Muscle of leg (tissue), 11 donors: Measurements from ENCODE around the gene CARMIL1. TPM values are rescaled to one million over a fixed set of nuclear protein-coding genes. Genes with fewer than 3 reads are reported as not detected.
"Not testable (repeated sequence)": the region's sequence is repeated elsewhere in the genome, so short reads cannot be mapped to it uniquely, and the experiment has no call there.

Source experiments
- DNase-seq: peaks from one replicate; pipeline ENCODE4 v3.0.0; 2013
- H3K27ac ChIP-seq: one replicate; pipeline ENCODE4 v1.5.1; 2013; ENCODE audit warnings: mild to moderate bottlenecking, low read length, control low read depth
- H3K27me3 ChIP-seq: one replicate; pipeline ENCODE4 v1.6.1; 2013; ENCODE audit warnings: low read length; ENCODE audit not compliant: control insufficient read depth, insufficient read depth
- H3K36me3 ChIP-seq: one replicate; pipeline ENCODE4 v1.6.1; 2013; ENCODE audit warnings: low read length; ENCODE audit not compliant: control insufficient read depth, insufficient read depth
- H3K4me1 ChIP-seq: one replicate; pipeline ENCODE4 v1.6.1; 2013; ENCODE audit warnings: low read length; ENCODE audit not compliant: control insufficient read depth, insufficient read depth
- H3K4me3 ChIP-seq: one replicate; pipeline ENCODE4 v1.5.1; 2013; ENCODE audit warnings: low read length, control low read depth
- H3K9me3 ChIP-seq: replicated peaks from 2 replicates; pipeline ENCODE4 v1.6.1; 2013; ENCODE audit warnings: low read depth, low read length; ENCODE audit not compliant: control insufficient read depth
- WGBS: methylation state at CpG from one replicate; pipeline ENCODE4 v1.1.5; 2013; ENCODE audit warnings: missing lambda C conversion rate; ENCODE audit not compliant: insufficient coverage; 5-methylcytosine and 5-hydroxymethylcytosine counted together
- polyA plus RNA-seq, 8 donors: library from polyadenylated mRNA; unstranded; fragments of 120-200 nt; gene quantifications; one replicate each; pipeline versions ENCODE4 v1.2.1 to v1.2.3, GENCODE V29; 2013; ENCODE audit warnings: inconsistent platforms in 1 of 8, low replicate concordance in 1 of 8; ENCODE audit not compliant: insufficient read length in 8 of 8, insufficient read depth in 1 of 8
- total RNA-seq: library from RNA; stranded (reverse); fragments of 120-200 nt; gene quantifications from one replicate; pipeline ENCODE4 v1.2.4, GENCODE V29; 2013

Gene CARMIL1
- total and polyA plus RNA-seq, 9 donors, result 3.1 to 6.4 (median 3.6) TPM

DNA sequence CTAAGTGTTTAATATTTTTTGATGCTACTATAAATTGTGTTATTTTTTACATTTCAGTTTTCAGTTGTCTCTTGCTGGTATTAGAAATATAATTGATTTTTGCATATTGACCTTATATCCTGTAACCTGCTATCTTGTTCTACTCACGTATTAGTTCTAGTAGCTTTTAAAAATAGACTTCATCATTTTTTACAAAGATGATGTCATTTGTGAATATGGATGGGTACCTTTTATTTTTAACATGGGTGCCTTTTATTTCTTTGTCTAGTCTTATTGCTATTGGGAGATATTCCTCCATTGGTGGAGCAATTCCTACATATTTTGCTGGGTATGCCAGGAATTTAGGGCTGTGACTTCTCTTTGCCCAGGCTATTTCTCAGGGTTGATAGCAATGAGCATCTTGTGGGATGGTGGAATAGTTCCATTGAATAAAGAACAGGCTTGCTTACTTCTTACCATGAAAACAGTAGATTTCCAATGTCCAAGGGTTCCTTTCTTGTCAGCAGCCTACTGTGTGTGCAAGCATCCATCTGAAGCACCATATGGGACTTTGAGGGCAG is 149.7 kb downstream of the CARMIL1 start:
- DNase-seq, result no peak
- no peak overlapping the region for H3K4me3 ChIP-seq
- no peaks in the 10 kb centered on the region for H3K36me3 ChIP-seq
- no CpG with 5 or more reads among the region's 1 CpG for WGBS
- H3K4me1 ChIP-seq, result no peaks in the 10 kb centered on the region
- H3K27ac ChIP-seq, result no peak overlapping the region
- H3K9me3 ChIP-seq, result no peaks in the 10 kb centered on the region
- H3K27me3 ChIP-seq, result no peaks in the 10 kb centered on the region

- DNase-seq, result no peak
- Histone ChIP-seq H3K27ac (no peak overlapping the region), H3K4me1 (no peaks in the 10 kb centered on the region), H3K36me3 (no peaks in the 10 kb centered on the region), H3K4me3 (no peak overlapping the region), H3K27me3 (no peaks in the 10 kb centered on the region), H3K9me3 (no peaks in the 10 kb centered on the region)
- WGBS, result 70% methylated on average over 4 of the region's 7 CpGs
Observed at GRCh38 chr6:25431306-25431974, 152.3 kb downstream of the CARMIL1 start.

- Histone ChIP-seq H3K27me3 (no peaks in the 10 kb centered on the region), H3K27ac (no peak overlapping the region), H3K9me3 (no peaks in the 10 kb centered on the region), H3K4me3 (no peak overlapping the region), H3K36me3 (no peaks in the 10 kb centered on the region), H3K4me1 (no peaks in the 10 kb centered on the region)
- no CpG with 5 or more reads among the region's 3 CpGs for WGBS
- DNase-seq, result no peak
Observed at GRCh38 chr6:25431975-25432307, 152.8 kb downstream of the CARMIL1 start.

DNA sequence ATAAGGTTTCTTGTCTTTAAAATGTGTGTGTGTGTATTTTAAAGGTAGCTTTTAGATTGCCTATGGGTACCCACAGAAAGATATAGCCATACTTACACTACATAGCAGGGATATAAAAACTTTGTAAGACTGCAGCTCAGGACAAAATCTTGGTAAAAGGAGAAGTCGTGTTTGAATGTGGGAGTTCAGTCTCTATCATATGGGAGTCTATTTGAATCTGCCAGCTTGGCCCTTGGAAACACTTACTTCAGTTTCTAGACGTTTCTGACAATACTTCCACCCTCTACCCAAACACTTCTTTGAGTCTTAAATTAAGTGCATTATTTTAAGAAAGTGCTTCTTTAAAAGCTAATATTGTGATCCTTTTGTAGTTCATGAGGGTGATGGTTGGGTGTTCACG is 155.7 kb downstream of the CARMIL1 start:
- WGBS, result no CpG with 5 or more reads among the region's 3 CpGs
- no peaks in the 10 kb centered on the region for H3K4me1 ChIP-seq

DNA sequence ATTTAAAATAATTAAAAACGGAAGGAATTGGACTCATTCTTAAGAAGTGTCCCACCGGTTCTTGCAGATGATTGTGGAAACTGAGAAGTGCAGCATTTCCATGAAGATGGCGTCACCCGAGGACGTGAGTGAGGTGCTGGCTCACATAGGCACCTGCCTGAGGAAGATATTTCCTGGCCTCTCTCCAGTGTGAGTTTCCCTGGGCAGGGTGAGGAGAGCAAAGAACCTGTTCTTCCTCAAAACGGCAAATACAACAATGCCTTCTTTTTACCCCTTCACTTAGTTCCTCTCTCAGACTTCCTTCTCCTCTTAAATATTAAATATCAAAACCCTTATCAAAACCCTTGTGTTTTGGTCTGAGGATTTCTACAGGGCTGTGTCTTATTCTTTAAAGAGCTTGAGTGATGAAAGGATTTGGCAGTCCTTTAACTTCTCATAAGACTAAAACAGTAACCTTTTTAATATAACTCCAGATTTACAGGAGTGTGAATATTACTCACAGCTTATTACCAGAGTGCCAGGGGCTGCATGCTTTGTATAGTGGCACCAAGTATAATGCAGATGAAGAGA is 156.3 kb downstream of the CARMIL1 start:
- no peak for DNase-seq
- Histone ChIP-seq H3K4me3 (no peak overlapping the region), H3K9me3 (no peaks in the 10 kb centered on the region), H3K36me3 (no peaks in the 10 kb centered on the region), H3K4me1 (no peaks in the 10 kb centered on the region), H3K27ac (no peak overlapping the region), H3K27me3 (no peaks in the 10 kb centered on the region)
- 85% methylated on average over 4 of the region's 6 CpGs for WGBS

More for the DNA sequence above, 155.7 kb downstream of the CARMIL1 start:
- DNase-seq, result no peak
- no peak overlapping the region for H3K4me3 ChIP-seq
- no peaks in the 10 kb centered on the region for H3K27me3 ChIP-seq
- no peak overlapping the region for H3K27ac ChIP-seq
- H3K9me3 ChIP-seq, result no peaks in the 10 kb centered on the region
- no peaks in the 10 kb centered on the region for H3K36me3 ChIP-seq

DNA sequence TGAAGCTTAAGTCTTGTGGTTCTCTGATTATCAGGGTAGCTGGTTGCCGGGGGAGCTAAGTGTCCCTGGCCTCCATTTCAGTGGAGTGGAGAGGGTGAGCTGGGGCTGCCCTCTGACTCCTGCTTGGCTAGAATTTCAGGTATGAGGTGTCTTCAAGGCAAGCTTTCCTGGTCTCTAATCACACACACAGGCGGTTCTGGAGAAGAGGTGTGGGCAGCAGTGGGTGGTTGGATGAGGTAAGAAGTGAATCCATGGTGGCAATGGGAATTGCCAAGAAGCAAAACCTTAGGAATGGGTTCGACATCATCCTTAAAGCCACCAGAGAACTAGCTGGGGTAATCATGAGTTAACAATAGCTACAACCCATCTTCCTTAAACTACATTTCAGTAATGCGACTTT is 157.6 kb downstream of the CARMIL1 start:
- Histone ChIP-seq H3K9me3 (no peaks in the 10 kb centered on the region), H3K27ac (no peak overlapping the region), H3K27me3 (no peaks in the 10 kb centered on the region), H3K36me3 (no peaks in the 10 kb centered on the region), H3K4me3 (no peak overlapping the region), H3K4me1 (no peaks in the 10 kb centered on the region)
- DNase-seq, result no peak
- WGBS, result no CpG with 5 or more reads among the region's 4 CpGs

GRCh38 chr6:25439368-25439767 is 160.2 kb downstream of the CARMIL1 start:
- no peaks in the 10 kb centered on the region for H3K9me3 ChIP-seq
- no peak for DNase-seq
- H3K36me3 ChIP-seq, result no peaks in the 10 kb centered on the region
- 74% methylated on average over 1 of the region's 1 CpG for WGBS
- H3K27ac ChIP-seq, result no peak overlapping the region
- no peaks in the 10 kb centered on the region for H3K27me3 ChIP-seq
- no peaks in the 10 kb centered on the region for H3K4me1 ChIP-seq
- H3K4me3 ChIP-seq, result no peak overlapping the region

DNA sequence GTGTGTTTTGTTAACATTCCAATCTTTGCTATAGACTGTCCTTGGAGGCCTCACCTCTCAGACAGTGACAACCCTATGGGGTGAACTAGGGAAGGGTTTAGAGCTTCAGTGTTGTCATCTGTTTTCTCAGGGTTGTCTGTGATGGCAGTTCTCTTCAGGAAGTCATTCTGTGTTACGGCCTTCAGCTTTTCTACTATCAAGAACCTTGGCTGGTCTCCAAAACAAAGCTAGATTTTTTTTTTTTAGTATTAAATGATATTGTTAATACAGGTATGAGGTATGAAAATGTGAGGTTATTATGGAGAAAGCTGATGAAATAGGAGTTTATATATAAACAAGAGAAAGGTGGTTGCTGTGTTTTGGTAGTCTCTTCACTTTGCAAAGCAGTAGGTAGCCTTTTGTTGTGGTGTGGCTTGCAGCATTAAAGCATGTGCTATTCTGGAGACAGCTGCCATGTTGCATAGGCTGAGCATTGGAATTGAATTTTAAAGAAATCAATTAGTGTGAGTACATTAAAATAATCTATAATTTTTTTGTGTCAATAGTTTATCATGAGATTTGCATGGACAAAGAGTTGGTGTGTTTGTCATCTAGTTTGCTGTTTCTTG is 162.6 kb downstream of the CARMIL1 start:
- Histone ChIP-seq H3K9me3 (peaks cover 5% of the 10 kb centered on the region), H3K27me3 (no peaks in the 10 kb centered on the region), H3K4me1 (no peaks in the 10 kb centered on the region), H3K4me3 (no peak overlapping the region), H3K27ac (no peak overlapping the region), H3K36me3 (no peaks in the 10 kb centered on the region)
- no CpG with 5 or more reads among the region's 1 CpG for WGBS
- DNase-seq, result no peak

DNA sequence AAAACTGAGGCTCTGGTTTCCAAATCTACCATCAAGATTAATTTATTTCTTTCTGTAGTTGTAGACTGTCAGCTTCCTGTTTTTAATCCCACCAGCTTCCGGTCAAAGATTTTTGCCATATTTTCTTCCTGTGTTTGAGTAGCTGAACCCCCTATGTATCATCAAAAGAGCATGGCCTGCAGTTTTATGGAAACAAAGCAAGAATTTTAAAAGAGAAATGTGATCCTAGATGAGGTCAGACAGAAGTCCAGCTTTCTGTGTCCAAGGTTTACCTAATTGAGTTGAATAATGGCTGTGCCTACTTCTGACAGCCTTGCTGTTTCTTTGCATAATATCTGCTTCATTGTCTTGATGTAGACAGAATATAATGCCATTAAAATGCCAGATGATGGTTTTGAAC is 163.7 kb downstream of the CARMIL1 start:
- WGBS, result no CpG with 5 or more reads among the region's 1 CpG
- no peaks in the 10 kb centered on the region for H3K27me3 ChIP-seq
- no peaks in the 10 kb centered on the region for H3K4me1 ChIP-seq
- H3K9me3 ChIP-seq, result peaks cover 5% of the 10 kb centered on the region
- no peak for DNase-seq
- H3K4me3 ChIP-seq, result no peak overlapping the region
- H3K36me3 ChIP-seq, result no peaks in the 10 kb centered on the region
- H3K27ac ChIP-seq, result no peak overlapping the region

DNA sequence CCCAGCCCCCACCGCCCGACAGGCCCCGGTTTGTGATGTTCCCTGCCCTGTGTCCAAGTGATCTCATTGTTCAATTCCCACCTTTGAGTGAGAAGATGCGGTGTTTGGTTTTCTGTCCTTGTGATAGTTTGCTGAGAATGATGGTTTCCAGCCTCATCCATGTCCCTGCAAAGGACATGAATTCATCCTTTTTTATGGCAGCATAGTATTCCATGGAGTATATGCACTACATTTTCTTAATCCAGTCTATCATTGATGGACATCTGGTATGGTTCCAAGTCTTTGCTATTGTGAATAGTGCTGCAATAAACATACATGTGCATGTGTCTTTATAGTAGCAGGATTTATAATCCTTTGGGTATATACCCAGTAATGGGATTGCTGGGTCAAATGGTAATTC is 165.3 kb downstream of the CARMIL1 start:
- not testable (repeated sequence) for H3K27ac ChIP-seq, H3K4me3 ChIP-seq, DNase-seq, H3K36me3 ChIP-seq, H3K9me3 ChIP-seq, H3K4me1 ChIP-seq, H3K27me3 ChIP-seq
- no CpG with 5 or more reads among the region's 4 CpGs for WGBS
